ENCODE measurements around the gene ERF.

Gene ERF

GRCh38 chr19:42287827-42288107, 32.8 kb upstream of the ERF start:
- no peak overlapping the region for H3K4me3 ChIP-seq (ENCODE audit: low read depth, low read length)
- TF ChIP-seq CTCF (conservative IDR thresholded peaks at IDR 0.05; ENCODE audit: low read depth, low read length) = no peak
- no peak for DNase-seq (ENCODE audit: low read depth)

- no peak for TF ChIP-seq CTCF (conservative IDR thresholded peaks at IDR 0.05; ENCODE audit: low read depth, low read length)
- DNase-seq (ENCODE audit: low read depth) = no peak
- H3K4me3 ChIP-seq (ENCODE audit: low read depth, low read length) = no peak overlapping the region
Measured at GRCh38 chr19:42287017-42287826, 32.3 kb upstream of the ERF start.

- peak; percentile 65 for DNase-seq (ENCODE audit: low read depth)
- TF ChIP-seq CTCF (conservative IDR thresholded peaks at IDR 0.05; ENCODE audit: low read depth, low read length) = no peak
- peak overlapping the region; percentile 29 for H3K4me3 ChIP-seq (ENCODE audit: low read depth, low read length)
Measured at GRCh38 chr19:42286349-42287016, 31.6 kb upstream of the ERF start.

- TF ChIP-seq CTCF (conservative IDR thresholded peaks at IDR 0.05; ENCODE audit: low read depth, low read length) = no peak
- DNase-seq (ENCODE audit: low read depth) = no peak
- H3K4me3 ChIP-seq (ENCODE audit: low read depth, low read length) = peak overlapping the region; percentile 29
Measured at GRCh38 chr19:42285988-42286348, 31.0 kb upstream of the ERF start.

GRCh38 chr19:42285541-42285941, 30.6 kb upstream of the ERF start:
- TF ChIP-seq CTCF (conservative IDR thresholded peaks at IDR 0.05; ENCODE audit: low read depth, low read length) = no peak
- DNase-seq (ENCODE audit: low read depth) = no peak
- peak overlapping the region; percentile 72 for H3K4me3 ChIP-seq (ENCODE audit: low read depth, low read length)

- TF ChIP-seq CTCF (conservative IDR thresholded peaks at IDR 0.05; ENCODE audit: low read depth, low read length) = no peak
- peak overlapping the region; percentile 72 for H3K4me3 ChIP-seq (ENCODE audit: low read depth, low read length)
- DNase-seq (ENCODE audit: low read depth) = no peak
Measured at GRCh38 chr19:42284591-42285341, 29.8 kb upstream of the ERF start.
